Neural progenitor cell (in vitro differentiated cells): ENCODE measurements around the gene ANKLE1. TPM values are rescaled to one million over a fixed set of nuclear protein-coding genes. Genes with fewer than 3 reads are reported as not detected.

Experiments used
- DNase-seq: peaks from one replicate; pipeline ENCODE4 v3.0.0-alpha.2; 2016; ENCODE audit warnings: low spot score
- H2AFZ ChIP-seq: fragments of 200-600 bp; sonication (generic); replicated peaks from 2 replicates; pipeline ENCODE4 v1.6.1; 2016; ENCODE audit warnings: antibody characterized with exemption
- H3F3A ChIP-seq: fragments of 200-600 bp; sonication (generic); 2 replicates; pipeline ENCODE4 v1.6.1; 2016; ENCODE audit warnings: antibody characterized with exemption, low read depth
- H3K27ac ChIP-seq: fragments of 200-600 bp; sonication (generic); 2 replicates; pipeline ENCODE4 v1.5.1; 2016; ENCODE audit warnings: mild to moderate bottlenecking
- H3K27me3 ChIP-seq: fragments of 200-600 bp; sonication (generic); 2 replicates; pipeline ENCODE4 v1.6.1; 2016; ENCODE audit warnings: mild to moderate bottlenecking, moderate library complexity
- H3K36me3 ChIP-seq: fragments of 200-600 bp; sonication (generic); 2 replicates; pipeline ENCODE4 v1.5.1; 2016
- H3K4me1 ChIP-seq: fragments of 200-600 bp; sonication (generic); 2 replicates; pipeline ENCODE4 v1.6.1; 2016; ENCODE audit warnings: mixed run types
- H3K4me2 ChIP-seq: fragments of 200-600 bp; sonication (generic); 2 replicates; pipeline ENCODE4 v1.6.1; 2016
- H3K4me3 ChIP-seq: fragments of 200-600 bp; sonication (generic); 2 replicates; pipeline ENCODE4 v1.5.1; 2016
- H3K79me2 ChIP-seq: fragments of 200-600 bp; sonication (generic); 2 replicates; pipeline ENCODE4 v1.6.1; 2016; ENCODE audit warnings: low read depth
- H3K9ac ChIP-seq: fragments of 200-600 bp; sonication (generic); 2 replicates; pipeline ENCODE4 v1.6.1; 2016
- H3K9me3 ChIP-seq: fragments of 200-600 bp; sonication (generic); 2 replicates; pipeline ENCODE4 v1.5.1; 2016; ENCODE audit warnings: low read depth
- H4K20me1 ChIP-seq: fragments of 200-600 bp; sonication (generic); 2 replicates; pipeline ENCODE4 v1.6.1; 2016; ENCODE audit warnings: low read depth
- H3K27ac Mint-ChIP-seq: 3 replicates; pipeline ENCODE4 v1.8.0; 2021; ENCODE audit warnings: mixed read lengths
- H3K27me3 Mint-ChIP-seq: 2 replicates; pipeline ENCODE4 v1.8.0; 2022; ENCODE audit warnings: low read depth, mild to moderate bottlenecking, inconsistent platforms, moderate library complexity, mixed read lengths; ENCODE audit not compliant: insufficient read depth
- H3K36me3 Mint-ChIP-seq: 3 replicates; pipeline ENCODE4 v1.8.0; 2021; ENCODE audit warnings: mixed read lengths
- H3K4me1 Mint-ChIP-seq: 3 replicates; pipeline ENCODE4 v1.8.0; 2021; ENCODE audit warnings: mixed read lengths
- H3K4me3 Mint-ChIP-seq: 3 replicates; pipeline ENCODE4 v1.8.0; 2021; ENCODE audit warnings: mild to moderate bottlenecking, moderate library complexity, mixed read lengths
- H3K9me3 Mint-ChIP-seq: 3 replicates; pipeline ENCODE4 v1.8.0; 2020; ENCODE audit warnings: mixed read lengths
- CTCF ChIP-seq: fragments of 200-600 bp; sonication (generic); IDR thresholded peaks from 2 replicates; pipeline ENCODE4 v1.5.1; 2017; ENCODE audit warnings: antibody characterized with exemption, mild to moderate bottlenecking
- EZH2 ChIP-seq: fragments of 200-600 bp; sonication (generic); IDR thresholded peaks from 2 replicates; pipeline ENCODE4 v1.6.1; 2017; ENCODE audit warnings: antibody characterized with exemption, mild to moderate bottlenecking, moderate library complexity
- EZH2phosphoT487 ChIP-seq: fragments of 200-600 bp; sonication (generic); IDR thresholded peaks from 2 replicates; pipeline ENCODE4 v1.6.1; 2017; ENCODE audit warnings: antibody characterized with exemption
- total RNA-seq: library from RNA; depleted of rRNA; stranded (reverse); fragments of >200 nt; gene quantifications from 2 replicates; pipeline ENCODE4 v1.2.3, GENCODE V29; 2015; ENCODE audit warnings: low replicate concordance

Gene ANKLE1
- total RNA-seq, 1 donor from 2014 or later = 2.3 TPM

- Mint-ChIP-seq H3K27ac (peak overlapping the region; percentile 74), H3K4me1 (peaks cover 41% of the 10 kb centered on the region), H3K9me3 (peaks cover 2% of the 10 kb centered on the region), H3K27me3 (peaks cover 9% of the 10 kb centered on the region), H3K4me3 (peak overlapping the region; percentile 75), H3K36me3 (no peaks in the 10 kb centered on the region)
- H2AFZ ChIP-seq = no peak overlapping the region
- H3K9ac ChIP-seq = no peak overlapping the region
- no peaks in the 10 kb centered on the region for H3K9me3 ChIP-seq
- peaks cover 21% of the 10 kb centered on the region for H3K79me2 ChIP-seq
- no peak for TF ChIP-seq EZH2
- no peak for TF ChIP-seq CTCF
- TF ChIP-seq EZH2phosphoT487 = no peak
- H3F3A ChIP-seq = peaks cover 37% of the 10 kb centered on the region
- peak; percentile 76 for DNase-seq
- H3K27me3 ChIP-seq = no peaks in the 10 kb centered on the region
- peaks cover 30% of the 10 kb centered on the region for H3K4me1 ChIP-seq
- H3K4me2 ChIP-seq = peak overlapping the region; percentile 4
- no peak overlapping the region for H3K27ac ChIP-seq
- no peak overlapping the region for H3K4me3 ChIP-seq
- no peaks in the 10 kb centered on the region for H3K36me3 ChIP-seq
- H4K20me1 ChIP-seq = peaks cover 16% of the 10 kb centered on the region
These were observed 33.5 kb upstream of the ANKLE1 start for GRCh38 chr19:17248011-17248776.

GRCh38 chr19:17249887-17250548, 31.7 kb upstream of the ANKLE1 start:
- TF ChIP-seq EZH2 (no peak), EZH2phosphoT487 (no peak), CTCF (no peak)
- no peak for DNase-seq
- Mint-ChIP-seq H3K4me1 (peaks cover 37% of the 10 kb centered on the region), H3K36me3 (no peaks in the 10 kb centered on the region), H3K9me3 (peaks cover 2% of the 10 kb centered on the region), H3K4me3 (no peak overlapping the region), H3K27ac (no peak overlapping the region), H3K27me3 (peaks cover 9% of the 10 kb centered on the region)
- Histone ChIP-seq H3K4me1 (peaks cover 24% of the 10 kb centered on the region), H3K9me3 (no peaks in the 10 kb centered on the region), H3K79me2 (peaks cover 3% of the 10 kb centered on the region), H2AFZ (no peak overlapping the region), H3K36me3 (no peaks in the 10 kb centered on the region), H4K20me1 (no peaks in the 10 kb centered on the region), H3K4me3 (no peak overlapping the region), H3K27ac (no peak overlapping the region), H3K27me3 (no peaks in the 10 kb centered on the region), H3F3A (peaks cover 31% of the 10 kb centered on the region), H3K9ac (no peak overlapping the region), H3K4me2 (no peak overlapping the region)

- no peak overlapping the region for H3K4me2 ChIP-seq
- H2AFZ ChIP-seq = no peak overlapping the region
- DNase-seq = no peak
- no peaks in the 10 kb centered on the region for H3K79me2 ChIP-seq
- no peak overlapping the region for H3K27ac ChIP-seq
- H3K4me1 Mint-ChIP-seq = peaks cover 7% of the 10 kb centered on the region
- H3K4me3 ChIP-seq = no peak overlapping the region
- H3K36me3 Mint-ChIP-seq = no peaks in the 10 kb centered on the region
- H3F3A ChIP-seq = no peaks in the 10 kb centered on the region
- no peak overlapping the region for H3K27ac Mint-ChIP-seq
- H3K27me3 ChIP-seq = no peaks in the 10 kb centered on the region
- no peaks in the 10 kb centered on the region for H3K9me3 ChIP-seq
- no peaks in the 10 kb centered on the region for H3K36me3 ChIP-seq
- no peaks in the 10 kb centered on the region for H4K20me1 ChIP-seq
- peaks cover 10% of the 10 kb centered on the region for H3K27me3 Mint-ChIP-seq
- no peak overlapping the region for H3K4me3 Mint-ChIP-seq
- H3K9ac ChIP-seq = no peak overlapping the region
- TF ChIP-seq CTCF (no peak), EZH2 (no peak), EZH2phosphoT487 (no peak)
- H3K9me3 Mint-ChIP-seq = no peaks in the 10 kb centered on the region
- no peaks in the 10 kb centered on the region for H3K4me1 ChIP-seq
These were observed 27.1 kb upstream of the ANKLE1 start for GRCh38 chr19:17254636-17255035.
